LNCaP clone FGC (cell line): ENCODE data around the gene PUM1.
A peak's percentile ranks its signal among the peaks of the same experiment; 100 is the strongest.

ENCODE experiments used
- DNase-seq: peaks from one replicate; pipeline ENCODE4 v3.0.0-alpha.2; 2011; ENCODE audit warnings: low read depth
- H3K4me3 ChIP-seq: 2 replicates; pipeline ENCODE4 v1.5.1; 2011; ENCODE audit warnings: mild to moderate bottlenecking, low read depth, low read length, control low read depth
- CTCF ChIP-seq: IDR thresholded peaks from 2 replicates; pipeline ENCODE4 v1.5.1; 2012; ENCODE audit warnings: mild to moderate bottlenecking; ENCODE audit not compliant: control insufficient read depth, insufficient read depth; ENCODE audit errors: extremely low read depth

PUM1 gene

GRCh38 chr1:31022259-31022658, 43.3 kb downstream of the PUM1 start:
- TF ChIP-seq CTCF: no peak
- no peak overlapping the region for H3K4me3 ChIP-seq
- no peak for DNase-seq

- no peak for DNase-seq
- no peak for TF ChIP-seq CTCF
These were observed 45.3 kb downstream of the PUM1 start for GRCh38 chr1:31020007-31020790.

GRCh38 chr1:31019401-31019800, 46.1 kb downstream of the PUM1 start:
- no peak overlapping the region for H3K4me3 ChIP-seq
- no peak for DNase-seq
- no peak for TF ChIP-seq CTCF

More at GRCh38 chr1:31020007-31020790, 45.3 kb downstream of the PUM1 start:
- H3K4me3 ChIP-seq: no peak overlapping the region

GRCh38 chr1:31016868-31017267, 48.6 kb downstream of the PUM1 start:
- no peak overlapping the region for H3K4me3 ChIP-seq
- TF ChIP-seq CTCF: no peak
- DNase-seq: no peak

- peak; percentile 51 for DNase-seq
These were observed 52.2 kb downstream of the PUM1 start for GRCh38 chr1:31013187-31013864.

GRCh38 chr1:31012210-31012924, 53.1 kb downstream of the PUM1 start:
- TF ChIP-seq CTCF: no peak
- H3K4me3 ChIP-seq: no peak overlapping the region
- DNase-seq: no peak

More at GRCh38 chr1:31013187-31013864, 52.2 kb downstream of the PUM1 start:
- no peak overlapping the region for H3K4me3 ChIP-seq
- TF ChIP-seq CTCF: no peak
